Measurements from ENCODE around the gene EPB41L2.

EPB41L2 gene

GRCh38 chr6:131061751-131062119, 1.3 kb downstream of the EPB41L2 start:
- peaks cover 28% of the 10 kb centered on the region for H3K27me3 ChIP-seq (ENCODE audit: control insufficient read depth, insufficient read depth, low read length)
- no peak overlapping the region for H3K9ac ChIP-seq (ENCODE audit: low read depth, low read length)
- H3K9me3 ChIP-seq (ENCODE audit: control insufficient read depth, insufficient read depth, low read length): no peaks in the 10 kb centered on the region
- H3K4me1 ChIP-seq (ENCODE audit: control insufficient read depth, insufficient read depth, low read length): peaks cover 30% of the 10 kb centered on the region; the same call in 1 of the 2 replicates
- no peak overlapping the region for H3K27ac ChIP-seq (ENCODE audit: low read depth, low read length)
- peak overlapping the region; percentile 92 for H3K4me3 ChIP-seq (ENCODE audit: low read depth, low read length)
- no peaks in the 10 kb centered on the region for H3K36me3 ChIP-seq (ENCODE audit: control insufficient read depth, insufficient read depth, low read length)

- H3K27me3 ChIP-seq (ENCODE audit: control insufficient read depth, insufficient read depth, low read length): peaks cover 28% of the 10 kb centered on the region
- peak overlapping the region; percentile 92 for H3K4me3 ChIP-seq (ENCODE audit: low read depth, low read length)
- H3K9ac ChIP-seq (ENCODE audit: low read depth, low read length): no peak overlapping the region
- peaks cover 30% of the 10 kb centered on the region; the same call in 1 of the 2 replicates for H3K4me1 ChIP-seq (ENCODE audit: control insufficient read depth, insufficient read depth, low read length)
- no peak overlapping the region for H3K27ac ChIP-seq (ENCODE audit: low read depth, low read length)
- no peaks in the 10 kb centered on the region for H3K36me3 ChIP-seq (ENCODE audit: control insufficient read depth, insufficient read depth, low read length)
- no peaks in the 10 kb centered on the region for H3K9me3 ChIP-seq (ENCODE audit: control insufficient read depth, insufficient read depth, low read length)
Observed at GRCh38 chr6:131061041-131061750, 1.8 kb downstream of the EPB41L2 start.

GRCh38 chr6:131060311-131060710, 2.7 kb downstream of the EPB41L2 start:
- H3K27ac ChIP-seq (ENCODE audit: low read depth, low read length): no peak overlapping the region
- H3K4me3 ChIP-seq (ENCODE audit: low read depth, low read length): no peak overlapping the region

GRCh38 chr6:131059486-131059885, 3.6 kb downstream of the EPB41L2 start:
- Histone ChIP-seq H3K27ac (ENCODE audit: low read depth, low read length) (no peak overlapping the region), H3K9me3 (ENCODE audit: control insufficient read depth, insufficient read depth, low read length) (peaks cover 15% of the 10 kb centered on the region), H3K4me3 (ENCODE audit: low read depth, low read length) (no peak overlapping the region), H3K36me3 (ENCODE audit: control insufficient read depth, insufficient read depth, low read length) (no peaks in the 10 kb centered on the region), H3K27me3 (ENCODE audit: control insufficient read depth, insufficient read depth, low read length) (peaks cover 20% of the 10 kb centered on the region), H3K4me1 (ENCODE audit: control insufficient read depth, insufficient read depth, low read length) (peaks cover 30% of the 10 kb centered on the region; the same call in 1 of the 2 replicates), H3K9ac (ENCODE audit: low read depth, low read length) (no peak overlapping the region)

More at GRCh38 chr6:131060311-131060710, 2.7 kb downstream of the EPB41L2 start:
- Histone ChIP-seq H3K27me3 (ENCODE audit: control insufficient read depth, insufficient read depth, low read length) (peaks cover 23% of the 10 kb centered on the region), H3K36me3 (ENCODE audit: control insufficient read depth, insufficient read depth, low read length) (no peaks in the 10 kb centered on the region), H3K4me1 (ENCODE audit: control insufficient read depth, insufficient read depth, low read length) (peaks cover 30% of the 10 kb centered on the region; the same call in 1 of the 2 replicates), H3K9ac (ENCODE audit: low read depth, low read length) (no peak overlapping the region), H3K9me3 (ENCODE audit: control insufficient read depth, insufficient read depth, low read length) (peaks cover 6% of the 10 kb centered on the region; the same call in 1 of the 2 replicates)

- Histone ChIP-seq H3K4me1 (ENCODE audit: control insufficient read depth, insufficient read depth, low read length) (peaks cover 23% of the 10 kb centered on the region; the same call in 1 of the 2 replicates), H3K27ac (ENCODE audit: low read depth, low read length) (no peak overlapping the region), H3K4me3 (ENCODE audit: low read depth, low read length) (no peak overlapping the region), H3K27me3 (ENCODE audit: control insufficient read depth, insufficient read depth, low read length) (peaks cover 13% of the 10 kb centered on the region), H3K9me3 (ENCODE audit: control insufficient read depth, insufficient read depth, low read length) (peaks cover 22% of the 10 kb centered on the region), H3K9ac (ENCODE audit: low read depth, low read length) (no peak overlapping the region), H3K36me3 (ENCODE audit: control insufficient read depth, insufficient read depth, low read length) (no peaks in the 10 kb centered on the region)
Observed at GRCh38 chr6:131058236-131058635, 4.8 kb downstream of the EPB41L2 start.

GRCh38 chr6:131054392-131055250, 8.4 kb downstream of the EPB41L2 start:
- Histone ChIP-seq H3K4me3 (ENCODE audit: low read depth, low read length) (no peak overlapping the region), H3K4me1 (ENCODE audit: control insufficient read depth, insufficient read depth, low read length) (peaks cover 3% of the 10 kb centered on the region; the same call in 1 of the 2 replicates), H3K36me3 (ENCODE audit: control insufficient read depth, insufficient read depth, low read length) (no peaks in the 10 kb centered on the region), H3K27me3 (ENCODE audit: control insufficient read depth, insufficient read depth, low read length) (no peaks in the 10 kb centered on the region), H3K9me3 (ENCODE audit: control insufficient read depth, insufficient read depth, low read length) (peaks cover 22% of the 10 kb centered on the region), H3K9ac (ENCODE audit: low read depth, low read length) (no peak overlapping the region), H3K27ac (ENCODE audit: low read depth, low read length) (no peak overlapping the region)

GRCh38 chr6:131053546-131054240, 9.4 kb downstream of the EPB41L2 start:
- no peaks in the 10 kb centered on the region for H3K27me3 ChIP-seq (ENCODE audit: control insufficient read depth, insufficient read depth, low read length)
- no peak overlapping the region for H3K4me3 ChIP-seq (ENCODE audit: low read depth, low read length)
- H3K9ac ChIP-seq (ENCODE audit: low read depth, low read length): no peak overlapping the region
- H3K4me1 ChIP-seq (ENCODE audit: control insufficient read depth, insufficient read depth, low read length): no peaks in the 10 kb centered on the region
- no peaks in the 10 kb centered on the region for H3K36me3 ChIP-seq (ENCODE audit: control insufficient read depth, insufficient read depth, low read length)
- H3K27ac ChIP-seq (ENCODE audit: low read depth, low read length): no peak overlapping the region
- H3K9me3 ChIP-seq (ENCODE audit: control insufficient read depth, insufficient read depth, low read length): peaks cover 22% of the 10 kb centered on the region

- H3K4me1 ChIP-seq (ENCODE audit: control insufficient read depth, insufficient read depth, low read length): no peaks in the 10 kb centered on the region
- peaks cover 22% of the 10 kb centered on the region for H3K9me3 ChIP-seq (ENCODE audit: control insufficient read depth, insufficient read depth, low read length)
- H3K36me3 ChIP-seq (ENCODE audit: control insufficient read depth, insufficient read depth, low read length): no peaks in the 10 kb centered on the region
Observed at GRCh38 chr6:131052181-131052580, 10.9 kb downstream of the EPB41L2 start.

GRCh38 chr6:131051341-131051740, 11.7 kb downstream of the EPB41L2 start:
- H3K9me3 ChIP-seq (ENCODE audit: control insufficient read depth, insufficient read depth, low read length): peaks cover 22% of the 10 kb centered on the region
- H3K4me1 ChIP-seq (ENCODE audit: control insufficient read depth, insufficient read depth, low read length): 0 out of 2 replicates have a peak, but pooled peaks cover 2% of the 10 kb centered on the region
- no peak overlapping the region for H3K27ac ChIP-seq (ENCODE audit: low read depth, low read length)
- no peaks in the 10 kb centered on the region for H3K27me3 ChIP-seq (ENCODE audit: control insufficient read depth, insufficient read depth, low read length)
- H3K9ac ChIP-seq (ENCODE audit: low read depth, low read length): no peak overlapping the region
- H3K36me3 ChIP-seq (ENCODE audit: control insufficient read depth, insufficient read depth, low read length): no peaks in the 10 kb centered on the region
- H3K4me3 ChIP-seq (ENCODE audit: low read depth, low read length): no peak overlapping the region

More at GRCh38 chr6:131052181-131052580, 10.9 kb downstream of the EPB41L2 start:
- H3K9ac ChIP-seq (ENCODE audit: low read depth, low read length): no peak overlapping the region
- H3K27ac ChIP-seq (ENCODE audit: low read depth, low read length): no peak overlapping the region
- no peak overlapping the region for H3K4me3 ChIP-seq (ENCODE audit: low read depth, low read length)
- no peaks in the 10 kb centered on the region for H3K27me3 ChIP-seq (ENCODE audit: control insufficient read depth, insufficient read depth, low read length)

- H3K36me3 ChIP-seq (ENCODE audit: control insufficient read depth, insufficient read depth, low read length): no peaks in the 10 kb centered on the region
Observed at GRCh38 chr6:131049608-131050007, 13.4 kb downstream of the EPB41L2 start.

More at GRCh38 chr6:131049608-131050007, 13.4 kb downstream of the EPB41L2 start:
- peaks cover 9% of the 10 kb centered on the region; the same call in 1 of the 2 replicates for H3K9me3 ChIP-seq (ENCODE audit: control insufficient read depth, insufficient read depth, low read length)
- no peak overlapping the region for H3K9ac ChIP-seq (ENCODE audit: low read depth, low read length)
- no peaks in the 10 kb centered on the region for H3K27me3 ChIP-seq (ENCODE audit: control insufficient read depth, insufficient read depth, low read length)
- H3K4me1 ChIP-seq (ENCODE audit: control insufficient read depth, insufficient read depth, low read length): 0 out of 2 replicates have a peak, but pooled peaks cover 2% of the 10 kb centered on the region
- no peak overlapping the region for H3K4me3 ChIP-seq (ENCODE audit: low read depth, low read length)
- no peak overlapping the region for H3K27ac ChIP-seq (ENCODE audit: low read depth, low read length)

Measured in HUES48 (cell line).